ENCODE data around the gene GRID1.

DNA sequence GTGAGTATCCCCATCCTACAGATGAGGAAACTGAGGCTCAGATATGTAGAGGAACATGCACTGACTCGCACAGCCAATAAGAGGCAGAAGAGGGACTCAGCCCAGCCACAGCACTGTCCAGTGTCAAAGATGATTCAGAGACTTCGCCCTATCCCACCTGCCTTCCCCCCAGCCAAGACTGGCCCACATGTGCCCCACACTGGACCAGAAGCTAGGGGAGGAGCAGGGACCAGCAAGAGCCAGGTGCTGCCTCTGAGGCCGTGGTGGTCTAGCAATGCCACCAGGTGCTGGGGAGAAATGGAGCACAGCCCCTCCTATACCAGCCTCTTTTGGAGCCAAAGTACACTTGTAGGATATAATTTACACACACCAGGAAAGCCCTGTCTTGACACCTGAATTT lies 22.3 kb downstream of the GRID1 start:
- TF ChIP-seq POLR2A (IDR thresholded peaks at IDR 0.05) (no peak), CTCF (IDR thresholded peaks at IDR 0.05 in 8 of 11, conservative IDR thresholded peaks at IDR 0.05 in 3 of 11) (no peak), POLR2AphosphoS5 (IDR thresholded peaks at IDR 0.05) (no peak)
